HepG2 (cell line): ENCODE measurements around the gene S1PR5. TPM values are rescaled to one million over a fixed set of nuclear protein-coding genes. Genes with fewer than 3 reads are reported as not detected.

Experiments
- DNMT1 ChIP-seq: sonication (generic); formaldehyde crosslinking; IDR thresholded peaks from 2 replicates; pipeline ENCODE4 v1.5.1; 2020; ENCODE audit warnings: mild to moderate bottlenecking, missing genetic modification reagents
- MED13 ChIP-seq: sonication (generic); formaldehyde crosslinking; IDR thresholded peaks from 2 replicates; pipeline ENCODE4 v1.5.0; 2020; ENCODE audit warnings: missing genetic modification reagents
- MED8 ChIP-seq: sonication (generic); formaldehyde crosslinking; IDR thresholded peaks from 2 replicates; pipeline ENCODE4 v1.8.1; 2023; ENCODE audit warnings: mild to moderate bottlenecking, missing genetic modification reagents; ENCODE audit not compliant: insufficient replicate concordance
- MYNN ChIP-seq: sonication (generic); formaldehyde crosslinking; IDR thresholded peaks from 2 replicates; pipeline ENCODE4 v1.4.0; 2020; ENCODE audit warnings: mild to moderate bottlenecking, low read depth, missing genetic modification reagents
- PHF5A ChIP-seq: IDR thresholded peaks from one replicate; pipeline ENCODE4 v1.6.1; 2018; ENCODE audit warnings: low read depth, missing genetic modification reagents; ENCODE audit not compliant: unreplicated experiment
- REL ChIP-seq: sonication (generic); formaldehyde crosslinking; conservative IDR thresholded peaks from 2 replicates; pipeline ENCODE4 v1.8.0; 2022; ENCODE audit warnings: mild to moderate bottlenecking, missing genetic modification reagents, moderate library complexity
- RFX1 ChIP-seq: fragments of 450-650 bp; IDR thresholded peaks from 2 replicates; pipeline ENCODE4 v1.6.1; 2017
- TCF7L2 ChIP-seq: IDR thresholded peaks from 2 replicates; pipeline ENCODE4 v1.6.1; 2011; ENCODE audit warnings: mild to moderate bottlenecking, low read depth, low read length, moderate library complexity
- ZBTB20 ChIP-seq: sonication (generic); formaldehyde crosslinking; IDR thresholded peaks from 2 replicates; pipeline ENCODE4 v1.8.1; 2023; ENCODE audit warnings: missing genetic modification reagents, low read depth, mild to moderate bottlenecking, borderline replicate concordance
- ZNF282 ChIP-seq: fragments of 450-650 bp; IDR thresholded peaks from 2 replicates; pipeline ENCODE4 v1.6.1; 2018; ENCODE audit not compliant: partially characterized antibody
- ZNF33B ChIP-seq: sonication (generic); formaldehyde crosslinking; IDR thresholded peaks from 2 replicates; pipeline ENCODE4 v1.5.1; 2020; ENCODE audit warnings: mild to moderate bottlenecking, missing genetic modification reagents
- ZNF367 ChIP-seq: sonication (generic); formaldehyde crosslinking; IDR thresholded peaks from 2 replicates; pipeline ENCODE4 v1.4.0; 2020; ENCODE audit warnings: missing genetic modification reagents, borderline replicate concordance
- ZNF431 ChIP-seq: sonication (generic); formaldehyde crosslinking; IDR thresholded peaks from 2 replicates; pipeline ENCODE4 v1.9.0; 2022; ENCODE audit warnings: missing genetic modification reagents, low read depth, mild to moderate bottlenecking, borderline replicate concordance
- ZNF451 ChIP-seq: sonication (generic); formaldehyde crosslinking; IDR thresholded peaks from 2 replicates; pipeline ENCODE4 v1.5.0; 2020; ENCODE audit warnings: mild to moderate bottlenecking, missing genetic modification reagents
- ZNF619 ChIP-seq: sonication (generic); formaldehyde crosslinking; IDR thresholded peaks from 2 replicates; pipeline ENCODE4 v1.4.0; 2020; ENCODE audit warnings: mild to moderate bottlenecking, missing genetic modification reagents
- polyA plus RNA-seq, 8 experiments: library from polyadenylated mRNA; depleted of rRNA in 3 of 8; stranded (reverse) in 7 of 8; unstranded in 1 of 8; fragments of >200 nt; fragmentation: Illumina TruSeq in 4 of 8; extraction: Trizol in 4 of 8; gene quantifications; 2 replicates each; pipeline versions ENCODE4 v1.2.1 to v1.2.3, GENCODE V29; 2011 to 2016; ENCODE audit warnings: low read depth in 4 of 8, missing spikeins in 1 of 8, mixed read lengths in 1 of 8; ENCODE audit not compliant: insufficient read depth in 1 of 8
- total RNA-seq, 5 experiments: library from RNA; depleted of rRNA; stranded (reverse); fragments of >200 nt; fragmentation: Illumina TruSeq; extraction: Trizol; gene quantifications; 2 replicates each; pipeline ENCODE4 v1.2.3, GENCODE V29; 2016; ENCODE audit warnings: low read depth in 1 of 5
- TF ChIP-seq, protein P1 (sequence below): sonication (generic); formaldehyde crosslinking; IDR thresholded peaks from 2 replicates; pipeline ENCODE4 v1.5.1; 2020; ENCODE audit warnings: mild to moderate bottlenecking, missing genetic modification reagents, moderate library complexity
- TF ChIP-seq, protein P2 (sequence below): sonication (generic); formaldehyde crosslinking; IDR thresholded peaks from 2 replicates; pipeline ENCODE4 v1.5.1; 2020; ENCODE audit warnings: missing genetic modification reagents, mild to moderate bottlenecking, borderline replicate concordance
- TF ChIP-seq, protein P3 (sequence below): sonication (generic); formaldehyde crosslinking; IDR thresholded peaks from 2 replicates; pipeline ENCODE4 v1.9.0; 2021; ENCODE audit warnings: missing genetic modification reagents, borderline replicate concordance

The S1PR5 gene
- total and polyA plus RNA-seq, 2 of the 13 experiments (the other 11 are each of a cell fraction or from before 2014, with no cell fraction given) = 0.04 TPM; not detected in 1

DNA sequence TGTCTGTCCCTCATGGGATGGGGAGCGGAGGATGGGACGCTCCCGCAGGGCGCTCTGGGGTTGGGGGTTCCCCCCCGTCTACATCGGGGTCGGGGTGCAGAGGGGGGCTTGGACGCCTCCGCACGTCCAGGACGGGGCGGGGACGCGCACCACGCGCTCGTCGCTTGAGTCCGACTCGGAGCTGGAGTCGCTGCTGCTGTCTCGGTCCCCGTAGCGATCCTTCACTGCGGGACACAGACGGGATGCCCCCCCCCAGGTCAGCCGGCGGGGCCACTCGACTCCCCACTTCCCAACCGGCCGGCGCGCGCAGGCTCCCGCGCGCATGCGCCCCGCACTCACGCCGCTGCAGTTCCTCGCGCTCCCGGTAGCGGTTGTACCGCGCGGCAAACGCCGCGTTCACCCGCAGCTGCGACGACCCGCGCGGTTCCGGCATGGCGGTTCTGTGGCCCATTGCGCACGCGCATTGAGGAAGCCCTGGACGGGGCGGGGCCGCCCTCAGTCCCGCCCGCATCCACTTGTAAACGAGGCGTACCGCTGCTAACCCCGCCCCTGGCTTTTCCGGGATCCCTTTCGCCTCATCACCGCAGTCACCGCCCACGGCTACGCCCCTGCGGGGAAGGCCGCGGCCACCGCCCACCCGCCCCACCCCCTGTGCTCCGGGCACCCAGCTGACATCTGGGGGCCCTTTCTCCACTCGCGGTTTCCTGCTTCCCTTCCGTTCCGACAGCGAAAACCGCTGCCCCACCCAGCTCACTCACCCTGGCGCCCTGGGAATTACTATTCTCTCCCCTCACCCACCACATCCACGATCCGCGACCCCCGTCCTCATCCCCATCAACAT lies 48.5 kb upstream of the S1PR5 start, which contains the start of gene KRI1 (continued):
- TF ChIP-seq RFX1 (no peak), DNMT1 (CRISPR knock-in tag) (peak; percentile 90; the same call in 1 of the 2 replicates), ZNF619 (CRISPR knock-in tag) (peak; percentile 34; the same call in 1 of the 2 replicates), ZNF431 (CRISPR knock-in tag) (0 out of 2 replicates have a peak, but pooled peaks have one; percentile 61), ZNF367 (CRISPR knock-in tag) (0 out of 2 replicates have a peak, but pooled peaks have one; percentile 73), MED8 (CRISPR knock-in tag) (peak; percentile 60), ZNF33B (CRISPR knock-in tag) (peak; percentile 43; the same call in 1 of the 2 replicates), ZNF282 (no peak), PHF5A (CRISPR knock-in tag) (peak; percentile 74), MYNN (CRISPR knock-in tag) (peak; percentile 83; the same call in 1 of the 2 replicates), TCF7L2 (no peak), ZNF451 (CRISPR knock-in tag) (peak; percentile 98), MED13 (no peak), ZBTB20 (CRISPR knock-in tag) (no peak), REL (CRISPR knock-in tag) (peak; percentile 91)
- TF ChIP-seq, protein P1, sequence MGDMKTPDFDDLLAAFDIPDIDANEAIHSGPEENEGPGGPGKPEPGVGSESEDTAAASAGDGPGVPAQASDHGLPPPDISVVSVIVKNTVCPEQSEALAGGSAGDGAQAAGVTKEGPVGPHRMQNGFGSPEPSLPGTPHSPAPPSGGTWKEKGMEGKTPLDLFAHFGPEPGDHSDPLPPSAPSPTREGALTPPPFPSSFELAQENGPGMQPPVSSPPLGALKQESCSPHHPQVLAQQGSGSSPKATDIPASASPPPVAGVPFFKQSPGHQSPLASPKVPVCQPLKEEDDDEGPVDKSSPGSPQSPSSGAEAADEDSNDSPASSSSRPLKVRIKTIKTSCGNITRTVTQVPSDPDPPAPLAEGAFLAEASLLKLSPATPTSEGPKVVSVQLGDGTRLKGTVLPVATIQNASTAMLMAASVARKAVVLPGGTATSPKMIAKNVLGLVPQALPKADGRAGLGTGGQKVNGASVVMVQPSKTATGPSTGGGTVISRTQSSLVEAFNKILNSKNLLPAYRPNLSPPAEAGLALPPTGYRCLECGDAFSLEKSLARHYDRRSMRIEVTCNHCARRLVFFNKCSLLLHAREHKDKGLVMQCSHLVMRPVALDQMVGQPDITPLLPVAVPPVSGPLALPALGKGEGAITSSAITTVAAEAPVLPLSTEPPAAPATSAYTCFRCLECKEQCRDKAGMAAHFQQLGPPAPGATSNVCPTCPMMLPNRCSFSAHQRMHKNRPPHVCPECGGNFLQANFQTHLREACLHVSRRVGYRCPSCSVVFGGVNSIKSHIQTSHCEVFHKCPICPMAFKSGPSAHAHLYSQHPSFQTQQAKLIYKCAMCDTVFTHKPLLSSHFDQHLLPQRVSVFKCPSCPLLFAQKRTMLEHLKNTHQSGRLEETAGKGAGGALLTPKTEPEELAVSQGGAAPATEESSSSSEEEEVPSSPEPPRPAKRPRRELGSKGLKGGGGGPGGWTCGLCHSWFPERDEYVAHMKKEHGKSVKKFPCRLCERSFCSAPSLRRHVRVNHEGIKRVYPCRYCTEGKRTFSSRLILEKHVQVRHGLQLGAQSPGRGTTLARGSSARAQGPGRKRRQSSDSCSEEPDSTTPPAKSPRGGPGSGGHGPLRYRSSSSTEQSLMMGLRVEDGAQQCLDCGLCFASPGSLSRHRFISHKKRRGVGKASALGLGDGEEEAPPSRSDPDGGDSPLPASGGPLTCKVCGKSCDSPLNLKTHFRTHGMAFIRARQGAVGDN (CRISPR knock-in tag) = peak; percentile 98
- TF ChIP-seq, protein P2, sequence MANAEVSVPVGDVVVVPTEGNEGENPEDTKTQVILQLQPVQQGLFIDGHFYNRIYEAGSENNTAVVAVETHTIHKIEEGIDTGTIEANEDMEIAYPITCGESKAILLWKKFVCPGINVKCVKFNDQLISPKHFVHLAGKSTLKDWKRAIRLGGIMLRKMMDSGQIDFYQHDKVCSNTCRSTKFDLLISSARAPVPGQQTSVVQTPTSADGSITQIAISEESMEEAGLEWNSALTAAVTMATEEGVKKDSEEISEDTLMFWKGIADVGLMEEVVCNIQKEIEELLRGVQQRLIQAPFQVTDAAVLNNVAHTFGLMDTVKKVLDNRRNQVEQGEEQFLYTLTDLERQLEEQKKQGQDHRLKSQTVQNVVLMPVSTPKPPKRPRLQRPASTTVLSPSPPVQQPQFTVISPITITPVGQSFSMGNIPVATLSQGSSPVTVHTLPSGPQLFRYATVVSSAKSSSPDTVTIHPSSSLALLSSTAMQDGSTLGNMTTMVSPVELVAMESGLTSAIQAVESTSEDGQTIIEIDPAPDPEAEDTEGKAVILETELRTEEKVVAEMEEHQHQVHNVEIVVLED (CRISPR knock-in tag) = peak; percentile 84
- TF ChIP-seq, protein P3, sequence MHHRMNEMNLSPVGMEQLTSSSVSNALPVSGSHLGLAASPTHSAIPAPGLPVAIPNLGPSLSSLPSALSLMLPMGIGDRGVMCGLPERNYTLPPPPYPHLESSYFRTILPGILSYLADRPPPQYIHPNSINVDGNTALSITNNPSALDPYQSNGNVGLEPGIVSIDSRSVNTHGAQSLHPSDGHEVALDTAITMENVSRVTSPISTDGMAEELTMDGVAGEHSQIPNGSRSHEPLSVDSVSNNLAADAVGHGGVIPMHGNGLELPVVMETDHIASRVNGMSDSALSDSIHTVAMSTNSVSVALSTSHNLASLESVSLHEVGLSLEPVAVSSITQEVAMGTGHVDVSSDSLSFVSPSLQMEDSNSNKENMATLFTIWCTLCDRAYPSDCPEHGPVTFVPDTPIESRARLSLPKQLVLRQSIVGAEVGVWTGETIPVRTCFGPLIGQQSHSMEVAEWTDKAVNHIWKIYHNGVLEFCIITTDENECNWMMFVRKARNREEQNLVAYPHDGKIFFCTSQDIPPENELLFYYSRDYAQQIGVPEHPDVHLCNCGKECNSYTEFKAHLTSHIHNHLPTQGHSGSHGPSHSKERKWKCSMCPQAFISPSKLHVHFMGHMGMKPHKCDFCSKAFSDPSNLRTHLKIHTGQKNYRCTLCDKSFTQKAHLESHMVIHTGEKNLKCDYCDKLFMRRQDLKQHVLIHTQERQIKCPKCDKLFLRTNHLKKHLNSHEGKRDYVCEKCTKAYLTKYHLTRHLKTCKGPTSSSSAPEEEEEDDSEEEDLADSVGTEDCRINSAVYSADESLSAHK (CRISPR knock-in tag) = peak; percentile 52; the same call in 1 of the 2 replicates
